OCI-LY7 (cell line): Measurements from ENCODE around the gene MACROD2.

Source experiments
- EZH2phosphoT487 ChIP-seq: fragments of 200-600 bp; sonication (generic); IDR thresholded peaks from 2 replicates; pipeline ENCODE4 v1.6.1; 2018; ENCODE audit warnings: low read depth, borderline replicate concordance, mild to moderate bottlenecking, mixed run types, antibody characterized with exemption, low read length, moderate library complexity, mixed read lengths
- TF ChIP-seq, protein P1 (sequence below): fragments of 200-600 bp; sonication (generic); conservative IDR thresholded peaks from 2 replicates; pipeline ENCODE4 v1.5.1; 2014; ENCODE audit warnings: mild to moderate bottlenecking, antibody characterized with exemption, low read length, moderate library complexity, mixed read lengths

DNA sequence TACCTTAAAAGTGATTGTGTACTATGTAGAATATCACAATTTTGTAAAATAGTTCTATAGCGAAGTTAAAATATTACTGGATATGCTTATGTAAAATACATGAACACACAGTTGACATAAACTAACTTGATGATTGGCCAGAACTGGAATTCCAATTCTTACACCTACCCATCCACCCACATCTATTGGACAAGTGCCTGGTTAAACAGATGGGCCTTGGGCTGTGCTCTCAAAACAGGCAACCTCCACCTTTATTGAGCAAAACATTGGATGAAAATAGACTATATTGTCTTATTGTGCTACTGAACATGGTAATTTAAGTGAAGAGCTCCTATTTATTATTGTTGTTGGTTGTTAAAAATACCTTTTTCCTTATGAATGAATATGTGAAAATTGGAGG is 496.1 kb downstream of the MACROD2 start:
- TF ChIP-seq, protein P1, sequence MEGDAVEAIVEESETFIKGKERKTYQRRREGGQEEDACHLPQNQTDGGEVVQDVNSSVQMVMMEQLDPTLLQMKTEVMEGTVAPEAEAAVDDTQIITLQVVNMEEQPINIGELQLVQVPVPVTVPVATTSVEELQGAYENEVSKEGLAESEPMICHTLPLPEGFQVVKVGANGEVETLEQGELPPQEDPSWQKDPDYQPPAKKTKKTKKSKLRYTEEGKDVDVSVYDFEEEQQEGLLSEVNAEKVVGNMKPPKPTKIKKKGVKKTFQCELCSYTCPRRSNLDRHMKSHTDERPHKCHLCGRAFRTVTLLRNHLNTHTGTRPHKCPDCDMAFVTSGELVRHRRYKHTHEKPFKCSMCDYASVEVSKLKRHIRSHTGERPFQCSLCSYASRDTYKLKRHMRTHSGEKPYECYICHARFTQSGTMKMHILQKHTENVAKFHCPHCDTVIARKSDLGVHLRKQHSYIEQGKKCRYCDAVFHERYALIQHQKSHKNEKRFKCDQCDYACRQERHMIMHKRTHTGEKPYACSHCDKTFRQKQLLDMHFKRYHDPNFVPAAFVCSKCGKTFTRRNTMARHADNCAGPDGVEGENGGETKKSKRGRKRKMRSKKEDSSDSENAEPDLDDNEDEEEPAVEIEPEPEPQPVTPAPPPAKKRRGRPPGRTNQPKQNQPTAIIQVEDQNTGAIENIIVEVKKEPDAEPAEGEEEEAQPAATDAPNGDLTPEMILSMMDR: no peak
- no peak for TF ChIP-seq EZH2phosphoT487
